HG03432 (cell line): Measurements from ENCODE around the gene DEFB123.

ENCODE experiments used
- ATAC-seq: cut with Tn5 transposase; IDR thresholded peaks from one replicate; pipeline ENCODE4 v1.9.1; 2021; ENCODE audit warnings: mild to moderate bottlenecking, moderate library complexity; ENCODE audit not compliant: unreplicated experiment

Gene DEFB123

GRCh38 chr20:31473331-31474096, 33.1 kb downstream of the DEFB123 start:
- ATAC-seq, result peak; percentile 20

GRCh38 chr20:31474097-31474436, 33.6 kb downstream of the DEFB123 start:
- peak; percentile 75 for ATAC-seq

GRCh38 chr20:31474758-31475427, 34.5 kb downstream of the DEFB123 start, which contains the start of the genes DEFB124 and REM1:
TSS of gene DEFB124 (minus strand) at chr20:31475127. CDS start at chr20:31473013, 2,114 bp downstream.
TSS of gene REM1 (plus strand) at chr20:31475288. CDS start at chr20:31476446, 1,158 bp downstream.
- no peak for ATAC-seq

GRCh38 chr20:31475472-31476293, 35.3 kb downstream of the DEFB123 start:
- ATAC-seq, result no peak

- no peak for ATAC-seq
Measured at GRCh38 chr20:31476294-31476585, 35.8 kb downstream of the DEFB123 start.

GRCh38 chr20:31476643-31477215, 36.3 kb downstream of the DEFB123 start:
- ATAC-seq, result no peak

GRCh38 chr20:31484001-31484400, 43.6 kb downstream of the DEFB123 start:
- ATAC-seq, result no peak

GRCh38 chr20:31485450-31486339, 45.3 kb downstream of the DEFB123 start:
- no peak for ATAC-seq

- no peak for ATAC-seq
Measured at GRCh38 chr20:31488115-31488514, 47.7 kb downstream of the DEFB123 start.

GRCh38 chr20:31489152-31489551, 48.7 kb downstream of the DEFB123 start:
- no peak for ATAC-seq

GRCh38 chr20:31490752-31491151, 50.3 kb downstream of the DEFB123 start:
- ATAC-seq, result no peak

GRCh38 chr20:31494131-31494530, 53.7 kb downstream of the DEFB123 start:
- ATAC-seq, result no peak

GRCh38 chr20:31496761-31497295, 56.4 kb downstream of the DEFB123 start:
- ATAC-seq, result no peak

GRCh38 chr20:31497838-31498540, 57.6 kb downstream of the DEFB123 start:
- no peak for ATAC-seq
